ENCODE data around the gene CHST2. TPM values are rescaled to one million over a fixed set of nuclear protein-coding genes. Genes with fewer than 3 reads are reported as not detected.

Gene CHST2
- total RNA-seq, 1 donor: 40.2 TPM

GRCh38 chr3:143080196-143080595, 39.4 kb upstream of the CHST2 start:
- DNase-seq (ENCODE audit: low read depth): no peak
- TF ChIP-seq CTCF (IDR thresholded peaks at IDR 0.05; ENCODE audit: insufficient read depth, low read depth, low read length): no peak
- no peak overlapping the region for H3K4me3 ChIP-seq (ENCODE audit: low read depth, low read length)

- no peak for TF ChIP-seq CTCF (IDR thresholded peaks at IDR 0.05; ENCODE audit: insufficient read depth, low read depth, low read length)
- DNase-seq (ENCODE audit: low read depth): no peak
- H3K4me3 ChIP-seq (ENCODE audit: low read depth, low read length): no peak overlapping the region
Measured at GRCh38 chr3:143081365-143081764, 38.2 kb upstream of the CHST2 start.

GRCh38 chr3:143081844-143082778, 37.5 kb upstream of the CHST2 start:
- TF ChIP-seq CTCF (IDR thresholded peaks at IDR 0.05; ENCODE audit: insufficient read depth, low read depth, low read length): no peak
- no peak for DNase-seq (ENCODE audit: low read depth)
- no peak overlapping the region for H3K4me3 ChIP-seq (ENCODE audit: low read depth, low read length)

- TF ChIP-seq CTCF (IDR thresholded peaks at IDR 0.05; ENCODE audit: insufficient read depth, low read depth, low read length): no peak
- no peak for DNase-seq (ENCODE audit: low read depth)
- no peak overlapping the region for H3K4me3 ChIP-seq (ENCODE audit: low read depth, low read length)
Measured at GRCh38 chr3:143083781-143084180, 35.8 kb upstream of the CHST2 start.

GRCh38 chr3:143084856-143085731, 34.5 kb upstream of the CHST2 start:
- H3K4me3 ChIP-seq (ENCODE audit: low read depth, low read length): no peak overlapping the region
- DNase-seq (ENCODE audit: low read depth): peak; percentile 53
- TF ChIP-seq CTCF (IDR thresholded peaks at IDR 0.05; ENCODE audit: insufficient read depth, low read depth, low read length): no peak

GRCh38 chr3:143088835-143089234, 30.7 kb upstream of the CHST2 start:
- DNase-seq (ENCODE audit: low read depth): no peak
- H3K4me3 ChIP-seq (ENCODE audit: low read depth, low read length): no peak overlapping the region
- TF ChIP-seq CTCF (IDR thresholded peaks at IDR 0.05; ENCODE audit: insufficient read depth, low read depth, low read length): no peak
